HG02642 (cell line): ENCODE results near the gene RPTN.

Source experiments
- ATAC-seq: cut with Tn5 transposase; IDR thresholded peaks from one replicate; pipeline ENCODE4 v1.9.1; 2021; ENCODE audit warnings: mild to moderate bottlenecking; ENCODE audit not compliant: unreplicated experiment, poor library complexity

RPTN gene

GRCh38 chr1:152112101-152112884 is 46.7 kb downstream of the RPTN start:
- ATAC-seq = no peak

GRCh38 chr1:152111515-152111968 is 47.5 kb downstream of the RPTN start:
- no peak for ATAC-seq

GRCh38 chr1:152110860-152111514 is 48.0 kb downstream of the RPTN start:
- ATAC-seq = no peak

- no peak for ATAC-seq
Observed at GRCh38 chr1:152110365-152110859, 48.6 kb downstream of the RPTN start.

GRCh38 chr1:152109998-152110294 is 49.1 kb downstream of the RPTN start:
- no peak for ATAC-seq

GRCh38 chr1:152109231-152109997 is 49.6 kb downstream of the RPTN start:
- no peak for ATAC-seq

- no peak for ATAC-seq
Observed at GRCh38 chr1:152108882-152109222, 50.2 kb downstream of the RPTN start.

GRCh38 chr1:152107984-152108881 is 50.8 kb downstream of the RPTN start:
- ATAC-seq = no peak

GRCh38 chr1:152107031-152107983 is 51.7 kb downstream of the RPTN start:
- no peak for ATAC-seq

GRCh38 chr1:152104854-152105253 is 54.2 kb downstream of the RPTN start:
- no peak for ATAC-seq
